A549 (cell line): ENCODE measurements around the gene DNAH7. TPM values are rescaled to one million over a fixed set of nuclear protein-coding genes. Genes with fewer than 3 reads are reported as not detected.
"Not testable (repeated sequence)": the region's sequence is repeated elsewhere in the genome, so short reads cannot be mapped to it uniquely, and the experiment has no call there.

Experiments used
- ATAC-seq, 2 experiments: fragments of 200-7000 bp in 1 of 2; fragments of >200 bp in 1 of 2; cut with Nextera tagmentation in 1 of 2; cut with Tn5 transposase in 1 of 2; 3 replicates each; pipeline versions ENCODE4 v1.8.0 to v1.9.1; 2018 to 2020; ENCODE audit warnings: mild to moderate bottlenecking in 1 of 2, moderate library complexity in 1 of 2
- CTCF ChIA-PET: fragments of 300-600 bp; sonication (Branson Sonifier 250); formaldehyde crosslinking; extraction: SDS; loops from one replicate; lab custom pipeline; 2021; ENCODE audit warnings: antibody characterized with exemption, inconsistent platforms; lab: Yijun Ruan, JAX
- POLR2A ChIA-PET: fragments of 350-600 bp; formaldehyde crosslinking; extraction: SDS; loops from one replicate; lab custom pipeline; 2021; ENCODE audit warnings: antibody characterized with exemption, inconsistent platforms; lab: Yijun Ruan, JAX
- DNase-seq, 2 experiments: peaks; one replicate each; pipeline versions ENCODE4 v3.0.0 to v3.0.0-alpha.2; 2011 to 2016; ENCODE audit warnings: low read depth in 1 of 2, low spot score in 1 of 2
- FAIRE-seq: peaks from 2 replicates; lab custom pipeline; 2011; peaks lifted over from hg19 to GRCh38; lab: Jason Lieb, UNC
- H3K27ac ChIP-seq, 2 experiments: fragments of >200 bp; sonication (Bioruptor Twin); formaldehyde crosslinking; 3 replicates each; pipeline ENCODE4 v1.5.1; 2016 to 2017
- H3K4me1 ChIP-seq: fragments of >200 bp; sonication (Bioruptor Twin); formaldehyde crosslinking; 3 replicates; pipeline ENCODE4 v1.6.1; 2016
- H3K4me2 ChIP-seq: fragments of >200 bp; sonication (Bioruptor Twin); formaldehyde crosslinking; 3 replicates; pipeline ENCODE4 v1.6.1; 2016
- H3K4me3 ChIP-seq: fragments of >200 bp; sonication (Bioruptor Twin); formaldehyde crosslinking; 3 replicates; pipeline ENCODE4 v1.5.1; 2016
- H3K9me3 ChIP-seq: fragments of >200 bp; sonication (Bioruptor Twin); formaldehyde crosslinking; 3 replicates; pipeline ENCODE4 v1.6.1; 2016
- EHF ChIP-seq: fragments of 250-450 bp; sonication (Bioruptor Pico); IDR thresholded peaks from 2 replicates; pipeline ENCODE4 v1.5.0; 2020; ENCODE audit warnings: mild to moderate bottlenecking
- FOSB ChIP-seq: fragments of 250-450 bp; sonication (Bioruptor Pico); IDR thresholded peaks from 2 replicates; pipeline ENCODE4 v1.5.0; 2020; ENCODE audit warnings: mild to moderate bottlenecking, moderate library complexity
- KDM5A ChIP-seq: fragments of 200-600 bp; sonication (generic); IDR thresholded peaks from 2 replicates; pipeline ENCODE4 v1.6.1; 2016; ENCODE audit warnings: antibody characterized with exemption, mild to moderate bottlenecking
- POLR2AphosphoS2 ChIP-seq: conservative IDR thresholded peaks from 2 replicates; pipeline ENCODE4 v1.6.1; 2012; ENCODE audit warnings: low read length, improper control_type of control experiment, inconsistent platforms
- RCOR1 ChIP-seq: fragments of 150-350 bp; IDR thresholded peaks from 2 replicates; pipeline ENCODE4 v1.6.1; 2014; ENCODE audit warnings: antibody characterized with exemption, low read length, low read depth
- REST ChIP-seq: fragments of 200-600 bp; sonication (generic); IDR thresholded peaks from 2 replicates; pipeline ENCODE4 v1.6.1; 2016; ENCODE audit warnings: antibody characterized with exemption, mild to moderate bottlenecking, moderate library complexity
- TFCP2L1 ChIP-seq: fragments of 250-450 bp; sonication (Bioruptor Pico); IDR thresholded peaks from 2 replicates; pipeline ENCODE4 v1.5.0; 2021; ENCODE audit warnings: mild to moderate bottlenecking
- WGBS: methylation state at CpG from one replicate; pipeline ENCODE4 v1.1.6; 2017; ENCODE audit errors: missing lambda C conversion rate; 5-methylcytosine and 5-hydroxymethylcytosine counted together
- polyA plus RNA-seq, 4 experiments: library from polyadenylated mRNA; depleted of rRNA in 3 of 4; stranded (reverse); fragments of >200 nt; fragmentation: RNase III in 1 of 4; extraction: RNeasy Plus Mini Kit Qiagen cat#74134 plus additional on column Dnase treatment in 1 of 4; gene quantifications; 2 replicates in 3 of 4; 3 replicates in 1 of 4; pipeline ENCODE4 v1.2.3, GENCODE V29; 2011 to 2017
- TF ChIP-seq, protein P1 (sequence below): IDR thresholded peaks from 2 replicates; pipeline ENCODE4 v1.6.1; 2012
- TF ChIP-seq, protein P2 (sequence below): fragments of 250-450 bp; sonication (Bioruptor Pico); IDR thresholded peaks from 2 replicates; pipeline ENCODE4 v1.5.0; 2021; ENCODE audit warnings: mild to moderate bottlenecking, moderate library complexity, borderline replicate concordance

Gene DNAH7
- polyA plus RNA-seq, 2 of the 4 experiments (the other 2 are of a cell fraction): 0.43 to 1.5 TPM

- Histone ChIP-seq H3K9me3 (no peaks in the 10 kb centered on the region), H3K27ac (no peak overlapping the region), H3K4me1 (no peaks in the 10 kb centered on the region), H3K4me3 (no peak overlapping the region), H3K4me2 (no peak overlapping the region)
- TF ChIP-seq POLR2AphosphoS2 (no peak), KDM5A (no peak), REST (no peak), TFCP2L1 (CRISPR knock-in tag) (no peak), FOSB (CRISPR knock-in tag) (no peak), RCOR1 (no peak), EHF (no peak)
- TF ChIP-seq, protein P1, sequence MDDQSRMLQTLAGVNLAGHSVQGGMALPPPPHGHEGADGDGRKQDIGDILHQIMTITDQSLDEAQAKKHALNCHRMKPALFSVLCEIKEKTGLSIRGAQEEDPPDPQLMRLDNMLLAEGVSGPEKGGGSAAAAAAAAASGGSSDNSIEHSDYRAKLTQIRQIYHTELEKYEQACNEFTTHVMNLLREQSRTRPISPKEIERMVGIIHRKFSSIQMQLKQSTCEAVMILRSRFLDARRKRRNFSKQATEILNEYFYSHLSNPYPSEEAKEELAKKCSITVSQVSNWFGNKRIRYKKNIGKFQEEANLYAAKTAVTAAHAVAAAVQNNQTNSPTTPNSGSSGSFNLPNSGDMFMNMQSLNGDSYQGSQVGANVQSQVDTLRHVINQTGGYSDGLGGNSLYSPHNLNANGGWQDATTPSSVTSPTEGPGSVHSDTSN: no peak
- TF ChIP-seq, protein P2, sequence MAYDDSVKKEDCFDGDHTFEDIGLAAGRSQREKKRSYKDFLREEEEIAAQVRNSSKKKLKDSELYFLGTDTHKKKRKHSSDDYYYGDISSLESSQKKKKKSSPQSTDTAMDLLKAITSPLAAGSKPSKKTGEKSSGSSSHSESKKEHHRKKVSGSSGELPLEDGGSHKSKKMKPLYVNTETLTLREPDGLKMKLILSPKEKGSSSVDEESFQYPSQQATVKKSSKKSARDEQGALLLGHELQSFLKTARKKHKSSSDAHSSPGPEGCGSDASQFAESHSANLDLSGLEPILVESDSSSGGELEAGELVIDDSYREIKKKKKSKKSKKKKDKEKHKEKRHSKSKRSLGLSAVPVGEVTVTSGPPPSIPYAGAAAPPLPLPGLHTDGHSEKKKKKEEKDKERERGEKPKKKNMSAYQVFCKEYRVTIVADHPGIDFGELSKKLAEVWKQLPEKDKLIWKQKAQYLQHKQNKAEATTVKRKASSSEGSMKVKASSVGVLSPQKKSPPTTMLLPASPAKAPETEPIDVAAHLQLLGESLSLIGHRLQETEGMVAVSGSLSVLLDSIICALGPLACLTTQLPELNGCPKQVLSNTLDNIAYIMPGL: no peak
- WGBS: 94% methylated on average over 7 of the region's 7 CpGs
- FAIRE-seq (no peak), DNase-seq (no peak), ATAC-seq (no peak)
- ChIA-PET CTCF (interaction anchor here (0.5 to 0.9 kb wide), 2 partner anchors 12 to 126 kb away, joined by 3 read pairs; no protein-coding TSS in a partner anchor), POLR2A (no interaction called here)
Observed at GRCh38 chr2:195694553-195694952, 374.1 kb downstream of the DNAH7 start.

- H3K4me1 ChIP-seq, ATAC-seq, H3K9me3 ChIP-seq, H3K4me2 ChIP-seq, CTCF ChIA-PET, DNase-seq, POLR2A ChIA-PET, H3K27ac ChIP-seq, H3K4me3 ChIP-seq, FAIRE-seq: not testable (repeated sequence)
- WGBS: 91% methylated on average over 3 of the region's 3 CpGs
Observed at GRCh38 chr2:195692531-195692930, 376.1 kb downstream of the DNAH7 start.

Other genes with a start within 250 kb of the DNAH7 start
- gene STK17B, start 102.7 kb upstream of the DNAH7 start, polyA plus RNA-seq (2011; rRNA removed): 8.6 and 9.2 TPM in 2 replicates
- 3.6 to 4.0 TPM (median 3.7 TPM) in 3 replicates for gene STK17B, start 102.7 kb upstream of the DNAH7 start, polyA plus RNA-seq (2017; fragmentation: RNase III; extraction: RNeasy Plus Mini Kit Qiagen cat#74134 plus additional on column Dnase treatment)